Measurements from ENCODE around the gene LTB.

- TF ChIP-seq CTCF (IDR thresholded peaks at IDR 0.05; ENCODE audit: low read length) (no peak), EZH2 (IDR thresholded peaks at IDR 0.05; ENCODE audit: borderline replicate concordance, low read length) (no peak)
Observed at GRCh38 chr6:31558631-31559500, 23.4 kb downstream of the LTB start.
